HCT116 (cell line): ENCODE data around the gene CRELD2. TPM values are rescaled to one million over a fixed set of nuclear protein-coding genes. Genes with fewer than 3 reads are reported as not detected.

ENCODE experiments used
- ATAC-seq: fragments of 200-7000 bp; cut with Tn5 transposase; 2 replicates; pipeline ENCODE4 v1.9.1; 2020; ENCODE audit warnings: mild to moderate bottlenecking, moderate library complexity
- BruUV-seq: library from RNA; stranded (reverse); fragments of 400-500 nt; replicated peaks from 2 replicates; lab custom pipeline; 2021; lab: Mats Ljungman, UMichigan
- CTCF ChIA-PET: fragments of 300-600 bp; sonication (Branson Sonifier 250); formaldehyde crosslinking; loops from one replicate; lab custom pipeline; 2021; ENCODE audit warnings: antibody characterized with exemption; lab: Charles Lee
- POLR2A ChIA-PET: fragments of 300-600, 350-600 bp; sonication (Branson Sonifier 250); formaldehyde crosslinking; loops from one replicate; lab custom pipeline; 2021; ENCODE audit warnings: antibody characterized with exemption; lab: Charles Lee
- RAD21 ChIA-PET, 2 experiments: fragments of 300-600 bp; sonication (Branson Sonifier 250); formaldehyde crosslinking; loops; one replicate each; lab custom pipeline; 2023; ENCODE audit warnings: low total read pairs in 2 of 2; ENCODE audit not compliant: uncharacterized antibody in 2 of 2, unreplicated experiment in 2 of 2, low non-redundant PET in 1 of 2; lab: Charles Lee
- DNase-seq: peaks from one replicate; pipeline ENCODE4 v3.0.0-alpha.2; 2010; ENCODE audit warnings: low read depth, low spot score
- H2AFZ ChIP-seq: fragments of 200-600 bp; shearing (Covaris generic), sonication (generic); 2 replicates; pipeline ENCODE4 v1.6.1; 2017; ENCODE audit warnings: low read depth, mixed run types, mixed read lengths, antibody characterized with exemption, low read length; ENCODE audit not compliant: poor library complexity, severe bottlenecking
- H3K27ac ChIP-seq: 2 replicates; pipeline ENCODE4 v1.5.1; 2012; ENCODE audit warnings: low read depth, low read length
- H3K27me3 ChIP-seq: fragments of 200-600 bp; sonication (generic); 2 replicates; pipeline ENCODE4 v1.6.1; 2016; ENCODE audit warnings: mixed run types, low read length, mixed read lengths; ENCODE audit not compliant: insufficient read depth
- H3K36me3 ChIP-seq, 2 experiments: fragments of 200-500 bp in 1 of 2; fragments of 200-600 bp in 1 of 2; sonication (Bioruptor generic) in 1 of 2; sonication (generic) in 1 of 2; 2 replicates each; pipeline versions ENCODE4 v1.5.1 to v1.6.1; 2014 to 2016; ENCODE audit warnings: low read length in 2 of 2, inconsistent platforms in 1 of 2, mixed read lengths in 1 of 2, mixed run types in 1 of 2; ENCODE audit not compliant: insufficient read depth in 2 of 2, control insufficient read depth in 1 of 2
- H3K4me1 ChIP-seq, 2 experiments: fragments of 200-600 bp in 1 of 2; sonication (generic) in 1 of 2; 2 replicates each; pipeline versions ENCODE4 v1.5.1 to v1.6.1; 2012 to 2017; ENCODE audit warnings: low read length in 2 of 2, inconsistent platforms in 1 of 2, mild to moderate bottlenecking in 1 of 2, mixed read lengths in 1 of 2, mixed run types in 1 of 2, moderate library complexity in 1 of 2; ENCODE audit not compliant: insufficient read depth in 2 of 2, control insufficient read depth in 1 of 2
- H3K4me2 ChIP-seq: fragments of 200-600 bp; sonication (generic); 2 replicates; pipeline ENCODE4 v1.6.1; 2017; ENCODE audit warnings: mixed run types, low read length, mixed read lengths
- H3K4me3 ChIP-seq, 2 experiments: fragments of 200-600 bp in 1 of 2; sonication (generic) in 1 of 2; replicated peaks in 1 of 2; 2 replicates each; pipeline ENCODE4 v1.5.1; 2011 to 2016; ENCODE audit warnings: low read length in 2 of 2, control low read depth in 1 of 2, low read depth in 1 of 2, mild to moderate bottlenecking in 1 of 2, mixed read lengths in 1 of 2, mixed run types in 1 of 2
- H3K79me2 ChIP-seq: fragments of 200-600 bp; sonication (generic); 2 replicates; pipeline ENCODE4 v1.6.1; 2017; ENCODE audit warnings: mild to moderate bottlenecking, mixed run types, low read length, moderate library complexity, mixed read lengths; ENCODE audit not compliant: insufficient read depth
- H3K9ac ChIP-seq: fragments of 200-600 bp; sonication (generic); 2 replicates; pipeline ENCODE4 v1.6.1; 2016; ENCODE audit warnings: low read length, mixed read lengths
- H3K9me2 ChIP-seq: fragments of 200-600 bp; sonication (generic), shearing (Covaris generic); 2 replicates; pipeline ENCODE4 v1.6.1; 2017; ENCODE audit warnings: mixed run types, mild to moderate bottlenecking, moderate library complexity; ENCODE audit not compliant: insufficient read depth
- H3K9me3 ChIP-seq, 2 experiments: fragments of 200-500 bp in 1 of 2; fragments of 200-600 bp in 1 of 2; sonication (Bioruptor generic) in 1 of 2; sonication (generic) in 1 of 2; 2 replicates each; pipeline ENCODE4 v1.6.1; 2014 to 2017; ENCODE audit warnings: low read length in 2 of 2, mixed read lengths in 2 of 2, inconsistent platforms in 1 of 2, low read depth in 1 of 2, mild to moderate bottlenecking in 1 of 2, mixed run types in 1 of 2, moderate library complexity in 1 of 2; ENCODE audit not compliant: control insufficient read depth in 1 of 2, insufficient read depth in 1 of 2
- H4K20me1 ChIP-seq: fragments of 200-600 bp; sonication (generic), shearing (Covaris generic); 2 replicates; pipeline ENCODE4 v1.6.1; 2017; ENCODE audit warnings: mixed run types, mild to moderate bottlenecking, moderate library complexity; ENCODE audit not compliant: insufficient read depth
- CBX3 ChIP-seq: IDR thresholded peaks from 2 replicates; pipeline ENCODE4 v1.6.1; 2012; ENCODE audit warnings: low read depth
- CEBPB ChIP-seq: IDR thresholded peaks from 2 replicates; pipeline ENCODE4 v1.6.1; 2012; ENCODE audit warnings: low read depth
- CTCF ChIP-seq, 3 experiments: fragments of 200-600 bp in 1 of 3; sonication (generic) in 1 of 3; IDR thresholded peaks in 2 of 3; conservative IDR thresholded peaks in 1 of 3; 2 replicates each; pipeline ENCODE4 v1.5.1; 2012 to 2017; ENCODE audit warnings: low read depth in 2 of 3, low read length in 2 of 3, antibody characterized with exemption in 1 of 3, borderline replicate concordance in 1 of 3, control low read depth in 1 of 3, mild to moderate bottlenecking in 1 of 3, mixed read lengths in 1 of 3, mixed run types in 1 of 3, moderate library complexity in 1 of 3; ENCODE audit not compliant: insufficient read depth in 1 of 3
- EGR1 ChIP-seq: IDR thresholded peaks from 2 replicates; pipeline ENCODE4 v1.6.1; 2012; ENCODE audit warnings: low read depth
- FOSL1 ChIP-seq: IDR thresholded peaks from 2 replicates; pipeline ENCODE4 v1.6.1; 2012; ENCODE audit warnings: low read depth
- POLR2A ChIP-seq: IDR thresholded peaks from 2 replicates; pipeline ENCODE4 v1.7.0; 2011; ENCODE audit warnings: borderline replicate concordance; ENCODE audit not compliant: insufficient read depth, insufficient read length; ENCODE audit errors: extremely low read depth
- RAD21 ChIP-seq: IDR thresholded peaks from 2 replicates; pipeline ENCODE4 v1.6.1; 2012; ENCODE audit warnings: low read depth, mild to moderate bottlenecking
- SIN3A ChIP-seq: IDR thresholded peaks from 2 replicates; pipeline ENCODE4 v1.6.1; 2012; ENCODE audit warnings: low read depth
- SRF ChIP-seq: IDR thresholded peaks from 2 replicates; pipeline ENCODE4 v1.6.1; 2012; ENCODE audit warnings: low read depth
- TCF7L2 ChIP-seq: IDR thresholded peaks from 2 replicates; pipeline ENCODE4 v1.7.0; 2011; ENCODE audit warnings: borderline replicate concordance, inconsistent platforms; ENCODE audit not compliant: insufficient read depth, insufficient read length; ENCODE audit errors: extremely low read depth
- YY1 ChIP-seq: IDR thresholded peaks from 2 replicates; pipeline ENCODE4 v1.6.1; 2011; ENCODE audit warnings: low read length, low read depth, moderate library complexity, mild to moderate bottlenecking; ENCODE audit not compliant: insufficient replicate concordance; ENCODE audit errors: extremely low read depth
- ZNF274 ChIP-seq: fragments of 200-500 bp; sonication (Bioruptor generic); IDR thresholded peaks from 2 replicates; pipeline ENCODE4 v1.6.1; 2014; ENCODE audit warnings: mild to moderate bottlenecking, low read depth, low read length, inconsistent platforms
- intact Hi-C: fragments of 100-400 bp; cut with micrococcal nuclease; formaldehyde crosslinking; loops from 2 replicates; pipeline ENCODE4 v1.10.0; 2022
- total RNA-seq: library from RNA; stranded (reverse); gene quantifications from one replicate; pipeline ENCODE4 v1.2.1, GENCODE V29; 2021; ENCODE audit not compliant: unreplicated experiment
- TF ChIP-seq, protein P1 (sequence below): IDR thresholded peaks from 2 replicates; pipeline ENCODE4 v1.6.1; 2012

CRELD2 gene
- total RNA-seq, 1 experiment from 2014 or later = 45.8 TPM

DNA sequence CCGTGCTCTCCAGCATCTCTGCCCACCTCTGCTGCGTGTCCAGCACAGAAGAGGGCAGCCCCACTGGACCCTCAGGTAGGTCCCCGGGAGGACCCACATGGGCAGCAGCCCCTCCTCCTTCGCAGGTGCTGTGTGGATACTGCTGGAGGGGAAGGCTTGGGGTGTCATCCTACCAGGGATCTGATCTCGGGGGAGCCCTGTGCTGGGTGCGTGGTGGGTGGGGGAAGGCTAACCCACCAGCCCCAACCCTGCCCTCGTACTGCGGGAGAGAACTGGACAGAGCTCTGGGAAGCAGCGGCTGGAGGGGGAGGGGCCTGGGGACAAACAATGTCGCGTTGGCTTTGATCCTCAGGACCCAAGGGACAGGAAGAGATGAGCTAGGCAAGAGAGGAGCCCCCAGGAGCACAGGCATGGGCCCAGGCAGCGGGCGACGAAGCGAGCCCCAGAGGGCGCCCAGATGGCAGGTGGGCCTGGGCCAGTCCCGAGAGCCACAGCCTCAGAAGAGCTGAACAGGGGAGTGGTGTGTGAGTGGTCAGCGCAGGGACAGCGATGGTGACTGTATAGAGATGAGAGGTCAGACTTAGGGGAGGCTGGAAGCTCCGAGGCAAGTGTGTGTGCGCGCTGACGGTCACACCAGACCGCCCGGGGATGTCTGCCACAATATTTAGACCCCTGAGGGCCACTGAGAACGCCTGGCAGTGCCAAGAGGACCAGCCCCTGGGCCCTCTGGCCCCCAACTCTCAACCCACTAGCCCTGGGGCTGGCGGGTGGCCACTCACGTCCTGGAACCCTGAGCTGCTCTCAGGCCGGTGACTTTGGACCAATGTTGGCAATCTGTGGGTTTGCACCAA is 40.7 kb downstream of the CRELD2 start:
- Histone ChIP-seq H3K27me3 (no peaks in the 10 kb centered on the region), H3K4me2 (peak overlapping the region; percentile 100), H3K4me1 (peaks cover 25 to 42% of the 10 kb centered on the region in 2 experiments), H3K36me3 (peaks cover 13 to 26% of the 10 kb centered on the region in 2 experiments; a peak in 3 of 4 replicates), H3K9ac (peak overlapping the region; percentile 94), H4K20me1 (peaks cover 16% of the 10 kb centered on the region; the same call in 1 of the 2 replicates), H3K27ac (peak overlapping the region; percentile 95), H3K79me2 (peaks cover 34% of the 10 kb centered on the region), H3K9me3 (no peaks in the 10 kb centered on the region), H2AFZ (no peak overlapping the region), H3K9me2 (no peaks in the 10 kb centered on the region), H3K4me3 (peak overlapping the region; percentile 65 to 95)
- ChIA-PET CTCF (interaction anchor here (1.1 to 1.4 kb wide), 2 partner anchors 26 to 71 kb away, joined by 3 to 4 read pairs; no protein-coding TSS in a partner anchor), POLR2A (interaction anchor here (0.5 to 1.5 kb wide), 3 partner anchors 23 to 579 kb away, joined by 3 read pairs; no protein-coding TSS in a partner anchor), RAD21 (interaction anchor here in 1 of 2 experiments (1.0 kb wide), 1 partner anchor 23 kb away, joined by 3 read pairs; no protein-coding TSS in a partner anchor)
- no peak for TF ChIP-seq YY1
- TF ChIP-seq EGR1 = no peak
- no peak for TF ChIP-seq CEBPB
- no peak for TF ChIP-seq CBX3
- TF ChIP-seq POLR2A = no peak
- TF ChIP-seq ZNF274 = no peak
- intact Hi-C loops = no loop called here
- ATAC-seq = no peak
- DNase-seq = no peak
- TSS peak; percentile 88 for BruUV-seq

DNA sequence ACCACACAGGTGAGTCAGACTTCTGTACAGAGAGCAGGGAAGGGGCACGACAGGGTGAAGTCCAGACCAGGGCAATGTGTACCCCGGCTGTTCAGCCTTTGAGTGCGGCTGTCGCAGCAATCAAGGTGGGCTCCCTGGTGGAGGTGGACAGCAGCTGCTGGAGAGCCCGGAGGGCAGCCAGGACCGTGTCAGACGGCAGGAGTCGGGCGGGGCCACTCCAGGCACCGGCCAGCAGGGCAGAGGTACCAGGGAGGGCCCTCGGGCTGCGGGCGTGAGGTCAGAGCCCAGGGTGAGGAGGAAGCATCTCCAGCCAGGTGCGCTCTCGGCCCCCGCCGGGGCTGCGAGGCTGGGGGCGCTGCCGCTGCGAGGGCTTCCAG is 41.3 kb downstream of the CRELD2 start:
- peak overlapping the region; percentile 94 for H3K9ac ChIP-seq
- peaks cover 40% of the 10 kb centered on the region for H3K79me2 ChIP-seq
- H3K9me3 ChIP-seq = no peaks in the 10 kb centered on the region
- H2AFZ ChIP-seq = no peak overlapping the region
- ChIA-PET POLR2A (interaction anchor here (0.8 to 1.5 kb wide), 3 partner anchors 8 to 24 kb away, joined by 3 read pairs; no protein-coding TSS in a partner anchor), RAD21 (interaction anchor here in 1 of 2 experiments (1.0 kb wide), 1 partner anchor 24 kb away, joined by 3 read pairs; no protein-coding TSS in a partner anchor), CTCF (interaction anchor here (1.1 to 1.4 kb wide), 2 partner anchors 26 to 71 kb away, joined by 3 to 4 read pairs; no protein-coding TSS in a partner anchor)
- peaks cover 16% of the 10 kb centered on the region; the same call in 1 of the 2 replicates for H4K20me1 ChIP-seq
- no peaks in the 10 kb centered on the region for H3K9me2 ChIP-seq
- ATAC-seq (peak; percentile 42), DNase-seq (no peak)
- no peak for TF ChIP-seq CTCF (IDR thresholded peaks at IDR 0.05 in 2 of 3, conservative IDR thresholded peaks at IDR 0.05 in 1 of 3; ENCODE audit: borderline replicate concordance in 1 of 3, insufficient read depth in 1 of 3, low read depth in 2 of 3, low read length in 2 of 3)
- TF ChIP-seq FOSL1 = no peak
- no peak for TF ChIP-seq EGR1
- no peak for TF ChIP-seq SIN3A
- TF ChIP-seq, protein P1, sequence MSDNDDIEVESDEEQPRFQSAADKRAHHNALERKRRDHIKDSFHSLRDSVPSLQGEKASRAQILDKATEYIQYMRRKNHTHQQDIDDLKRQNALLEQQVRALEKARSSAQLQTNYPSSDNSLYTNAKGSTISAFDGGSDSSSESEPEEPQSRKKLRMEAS = no peak
- no peak for TF ChIP-seq SRF
- TF ChIP-seq RAD21 = no peak
- no peak for TF ChIP-seq TCF7L2
- no peak for TF ChIP-seq POLR2A
- TF ChIP-seq YY1 = no peak
- intact Hi-C loops = no loop called here
- peak overlapping the region; percentile 95 for H3K27ac ChIP-seq
- no peaks in the 10 kb centered on the region for H3K27me3 ChIP-seq
- H3K4me2 ChIP-seq = peak overlapping the region; percentile 100
- H3K4me3 ChIP-seq = peak overlapping the region; percentile 65 to 95
- no TSS peak for BruUV-seq
- peaks cover 18 to 32% of the 10 kb centered on the region in 2 experiments; a peak in 3 of 4 replicates for H3K36me3 ChIP-seq
- H3K4me1 ChIP-seq = peaks cover 25 to 48% of the 10 kb centered on the region in 2 experiments
